Activated T-helper 17 cell treated with anti-CD3 and anti-CD28 coated beads, Interleukin-2, amount 50 U/mL, for 72 hours (primary cell): ENCODE measurements around the gene TMEM161A. TPM values are rescaled to one million over a fixed set of nuclear protein-coding genes. Genes with fewer than 3 reads are reported as not detected.
"Not testable (repeated sequence)": the region's sequence is repeated elsewhere in the genome, so short reads cannot be mapped to it uniquely, and the experiment has no call there.

ENCODE experiments used
- ATAC-seq: fragments of 150-1000 bp; cut with Tn5 transposase; replicated peaks from 2 replicates; pipeline ENCODE4 v1.10.0; 2021; ENCODE audit warnings: mild to moderate bottlenecking, moderate library complexity
- H3K27ac Mint-ChIP-seq: one replicate; pipeline ENCODE4 v1.8.0; 2022; ENCODE audit warnings: mixed read lengths
- H3K27me3 Mint-ChIP-seq: one replicate; pipeline ENCODE4 v1.8.0; 2022; ENCODE audit warnings: mixed read lengths
- H3K36me3 Mint-ChIP-seq: one replicate; pipeline ENCODE4 v1.8.0; 2022; ENCODE audit warnings: low read depth, mild to moderate bottlenecking, mixed read lengths
- H3K4me1 Mint-ChIP-seq: one replicate; pipeline ENCODE4 v1.8.0; 2022; ENCODE audit warnings: mixed read lengths
- H3K4me3 Mint-ChIP-seq: one replicate; pipeline ENCODE4 v1.8.0; 2022; ENCODE audit warnings: mild to moderate bottlenecking, mixed read lengths
- H3K9me3 Mint-ChIP-seq: one replicate; pipeline ENCODE4 v1.8.0; 2022; ENCODE audit warnings: mixed read lengths
- total RNA-seq, 2 donors: library from RNA; stranded (reverse); gene quantifications; one replicate each; pipeline ENCODE4 v1.2.3, GENCODE V29; 2022

TMEM161A gene
- total RNA-seq, 2 donors from 2014 or later, result 21.0 to 22.4 TPM

GRCh38 chr19:19167612-19168011 is 29.3 kb upstream of the TMEM161A start:
- Mint-ChIP-seq H3K27ac (no peak overlapping the region), H3K4me3 (no peak overlapping the region), H3K27me3 (no peaks in the 10 kb centered on the region), H3K36me3 (no peaks in the 10 kb centered on the region), H3K4me1 (peaks cover 12% of the 10 kb centered on the region), H3K9me3 (no peaks in the 10 kb centered on the region)
- no peak for ATAC-seq

- Mint-ChIP-seq H3K4me1 (peaks cover 6% of the 10 kb centered on the region), H3K27me3 (no peaks in the 10 kb centered on the region), H3K9me3 (no peaks in the 10 kb centered on the region), H3K4me3 (no peak overlapping the region), H3K36me3 (no peaks in the 10 kb centered on the region), H3K27ac (no peak overlapping the region)
- no peak for ATAC-seq
Observed at GRCh38 chr19:19165396-19165795, 27.1 kb upstream of the TMEM161A start.

GRCh38 chr19:19162495-19162894 is 24.2 kb upstream of the TMEM161A start:
- Mint-ChIP-seq H3K9me3 (no peaks in the 10 kb centered on the region), H3K4me3 (no peak overlapping the region), H3K27me3 (no peaks in the 10 kb centered on the region), H3K4me1 (no peaks in the 10 kb centered on the region), H3K36me3 (peaks cover under 1% of the 10 kb centered on the region), H3K27ac (no peak overlapping the region)
- ATAC-seq, result no peak

GRCh38 chr19:19160461-19161035 is 22.3 kb upstream of the TMEM161A start:
- no peaks in the 10 kb centered on the region for H3K4me1 Mint-ChIP-seq
- no peak overlapping the region for H3K4me3 Mint-ChIP-seq
- no peak for ATAC-seq
- no peaks in the 10 kb centered on the region for H3K27me3 Mint-ChIP-seq
- no peak overlapping the region for H3K27ac Mint-ChIP-seq
- no peaks in the 10 kb centered on the region for H3K9me3 Mint-ChIP-seq
- peaks cover 13% of the 10 kb centered on the region for H3K36me3 Mint-ChIP-seq

- Mint-ChIP-seq H3K4me1 (no peaks in the 10 kb centered on the region), H3K27me3 (no peaks in the 10 kb centered on the region), H3K36me3 (peaks cover 13% of the 10 kb centered on the region), H3K27ac (no peak overlapping the region), H3K9me3 (no peaks in the 10 kb centered on the region), H3K4me3 (no peak overlapping the region)
- ATAC-seq, result no peak
Observed at GRCh38 chr19:19159534-19159933, 21.3 kb upstream of the TMEM161A start.

- Mint-ChIP-seq H3K27me3 (no peaks in the 10 kb centered on the region), H3K9me3 (no peaks in the 10 kb centered on the region), H3K4me1 (no peaks in the 10 kb centered on the region), H3K4me3 (no peak overlapping the region), H3K27ac (no peak overlapping the region), H3K36me3 (peaks cover 13% of the 10 kb centered on the region)
- no peak for ATAC-seq
Observed at GRCh38 chr19:19157808-19158207, 19.5 kb upstream of the TMEM161A start.

- no peaks in the 10 kb centered on the region for H3K4me1 Mint-ChIP-seq
- H3K4me3 Mint-ChIP-seq, result no peak overlapping the region
- no peaks in the 10 kb centered on the region for H3K9me3 Mint-ChIP-seq
- H3K36me3 Mint-ChIP-seq, result peaks cover 13% of the 10 kb centered on the region
- no peak overlapping the region for H3K27ac Mint-ChIP-seq
- H3K27me3 Mint-ChIP-seq, result no peaks in the 10 kb centered on the region
- ATAC-seq, result no peak
Observed at GRCh38 chr19:19155495-19156219, 17.4 kb upstream of the TMEM161A start.

- Mint-ChIP-seq H3K4me1 (no peaks in the 10 kb centered on the region), H3K27ac (no peak overlapping the region), H3K27me3 (no peaks in the 10 kb centered on the region), H3K36me3 (peaks cover 13% of the 10 kb centered on the region), H3K9me3 (no peaks in the 10 kb centered on the region), H3K4me3 (no peak overlapping the region)
- no peak for ATAC-seq
Observed at GRCh38 chr19:19154768-19155494, 16.7 kb upstream of the TMEM161A start.

GRCh38 chr19:19152668-19153384 is 14.5 kb upstream of the TMEM161A start:
- no peak overlapping the region for H3K27ac Mint-ChIP-seq
- no peaks in the 10 kb centered on the region for H3K4me1 Mint-ChIP-seq
- no peaks in the 10 kb centered on the region for H3K9me3 Mint-ChIP-seq
- no peaks in the 10 kb centered on the region for H3K27me3 Mint-ChIP-seq
- no peak overlapping the region for H3K4me3 Mint-ChIP-seq
- no peak for ATAC-seq
- H3K36me3 Mint-ChIP-seq, result peaks cover 13% of the 10 kb centered on the region

- no peak for ATAC-seq
- Mint-ChIP-seq H3K27ac (no peak overlapping the region), H3K36me3 (peaks cover 5% of the 10 kb centered on the region), H3K27me3 (no peaks in the 10 kb centered on the region), H3K4me1 (no peaks in the 10 kb centered on the region), H3K4me3 (no peak overlapping the region), H3K9me3 (no peaks in the 10 kb centered on the region)
Observed at GRCh38 chr19:19151418-19151817, 13.1 kb upstream of the TMEM161A start.

GRCh38 chr19:19149435-19149834 is 11.2 kb upstream of the TMEM161A start:
- Mint-ChIP-seq H3K27me3 (no peaks in the 10 kb centered on the region), H3K9me3 (no peaks in the 10 kb centered on the region), H3K27ac (no peak overlapping the region), H3K4me3 (no peak overlapping the region), H3K4me1 (no peaks in the 10 kb centered on the region), H3K36me3 (no peaks in the 10 kb centered on the region)
- no peak for ATAC-seq

GRCh38 chr19:19148504-19148903 is 10.2 kb upstream of the TMEM161A start:
- ATAC-seq, H3K4me3 Mint-ChIP-seq, H3K27me3 Mint-ChIP-seq, H3K4me1 Mint-ChIP-seq, H3K27ac Mint-ChIP-seq, H3K36me3 Mint-ChIP-seq, H3K9me3 Mint-ChIP-seq: not testable (repeated sequence)

GRCh38 chr19:19147344-19147743 is 9.1 kb upstream of the TMEM161A start:
- Mint-ChIP-seq H3K4me3 (no peak overlapping the region), H3K27ac (no peak overlapping the region), H3K27me3 (no peaks in the 10 kb centered on the region)

GRCh38 chr19:19146865-19147264 is 8.6 kb upstream of the TMEM161A start:
- no peak overlapping the region for H3K27ac Mint-ChIP-seq
- H3K27me3 Mint-ChIP-seq, result no peaks in the 10 kb centered on the region
- no peaks in the 10 kb centered on the region for H3K36me3 Mint-ChIP-seq
- H3K4me3 Mint-ChIP-seq, result no peak overlapping the region
- H3K4me1 Mint-ChIP-seq, result no peaks in the 10 kb centered on the region
- no peaks in the 10 kb centered on the region for H3K9me3 Mint-ChIP-seq
- ATAC-seq, result no peak

More at GRCh38 chr19:19147344-19147743, 9.1 kb upstream of the TMEM161A start:
- H3K36me3 Mint-ChIP-seq, result no peaks in the 10 kb centered on the region
- no peak for ATAC-seq
- H3K4me1 Mint-ChIP-seq, result no peaks in the 10 kb centered on the region
- H3K9me3 Mint-ChIP-seq, result no peaks in the 10 kb centered on the region
